GM23248 (cell line): ENCODE measurements around the gene CCDC24. TPM values are rescaled to one million over a fixed set of nuclear protein-coding genes. Genes with fewer than 3 reads are reported as not detected.

Experiments used
- DNase-seq: peaks from one replicate; pipeline ENCODE4 v3.0.0-alpha.2; 2015
- H2AFZ ChIP-seq: fragments of 200-600 bp; sonication (generic); 2 replicates; pipeline ENCODE4 v1.6.1; 2016; ENCODE audit warnings: antibody characterized with exemption
- H3F3A ChIP-seq: fragments of 200-600 bp; sonication (generic); 2 replicates; pipeline ENCODE4 v1.6.1; 2016; ENCODE audit warnings: mild to moderate bottlenecking, antibody characterized with exemption, mixed run types; ENCODE audit not compliant: insufficient read depth
- H3K27ac ChIP-seq: fragments of 200-600 bp; sonication (generic); 2 replicates; pipeline ENCODE4 v1.5.1; 2016; ENCODE audit warnings: mild to moderate bottlenecking
- H3K27me3 ChIP-seq: fragments of 200-600 bp; sonication (generic); replicated peaks from 2 replicates; pipeline ENCODE4 v1.6.1; 2016; ENCODE audit warnings: mild to moderate bottlenecking; ENCODE audit not compliant: insufficient read depth
- H3K36me3 ChIP-seq: fragments of 200-600 bp; sonication (generic); 2 replicates; pipeline ENCODE4 v1.6.1; 2016; ENCODE audit warnings: low read depth, mild to moderate bottlenecking
- H3K4me1 ChIP-seq: fragments of 200-600 bp; sonication (generic); 2 replicates; pipeline ENCODE4 v1.6.1; 2016; ENCODE audit warnings: mild to moderate bottlenecking; ENCODE audit not compliant: insufficient read depth
- H3K4me2 ChIP-seq: fragments of 200-600 bp; sonication (generic); one replicate; pipeline ENCODE4 v1.6.1; 2016; ENCODE audit warnings: mild to moderate bottlenecking; ENCODE audit not compliant: unreplicated experiment
- H3K4me3 ChIP-seq: fragments of 200-600 bp; sonication (generic); 2 replicates; pipeline ENCODE4 v1.5.1; 2016; ENCODE audit warnings: mild to moderate bottlenecking
- H3K79me2 ChIP-seq: fragments of 200-600 bp; sonication (generic); 2 replicates; pipeline ENCODE4 v1.6.1; 2016; ENCODE audit warnings: mild to moderate bottlenecking; ENCODE audit not compliant: insufficient read depth
- H3K9ac ChIP-seq: fragments of 200-600 bp; sonication (generic); 2 replicates; pipeline ENCODE4 v1.6.1; 2016; ENCODE audit warnings: mild to moderate bottlenecking
- H3K9me2 ChIP-seq: fragments of 200-600 bp; sonication (generic); 2 replicates; pipeline ENCODE4 v1.6.1; 2016; ENCODE audit warnings: mixed run types, mild to moderate bottlenecking, moderate library complexity; ENCODE audit not compliant: insufficient read depth
- H3K9me3 ChIP-seq: fragments of 200-600 bp; sonication (generic); one replicate; pipeline ENCODE4 v1.6.1; 2017; ENCODE audit warnings: low read depth
- H4K20me1 ChIP-seq: fragments of 200-600 bp; sonication (generic); 2 replicates; pipeline ENCODE4 v1.6.0; 2016; ENCODE audit not compliant: insufficient read depth
- EZH2 ChIP-seq: fragments of 200-600 bp; sonication (generic); IDR thresholded peaks from 2 replicates; pipeline ENCODE4 v1.6.1; 2018; ENCODE audit warnings: antibody characterized with exemption, mild to moderate bottlenecking; ENCODE audit not compliant: insufficient read depth, poor library complexity, severe bottlenecking
- EZH2phosphoT487 ChIP-seq: fragments of 200-600 bp; sonication (generic); IDR thresholded peaks from 2 replicates; pipeline ENCODE4 v1.6.1; 2018; ENCODE audit warnings: antibody characterized with exemption, moderate library complexity, mild to moderate bottlenecking, low read depth; ENCODE audit not compliant: insufficient read depth
- WGBS, 2 experiments: methylation state at CpG; one replicate each; pipeline ENCODE4 v1.1.6; 2015 to 2017; ENCODE audit warnings: low lambda C conversion rate in 2 of 2, low coverage in 1 of 2; ENCODE audit errors: missing lambda C conversion rate in 2 of 2; 5-methylcytosine and 5-hydroxymethylcytosine counted together
- in situ Hi-C: fragments of 300-500 bp; cut with MboI; formaldehyde crosslinking; loops from 2 replicates; pipeline ENCODE4 v1.15.0; 2020
- polyA plus RNA-seq: library from polyadenylated mRNA; unstranded; fragments of >200 nt; fragmentation: Nextera tagmentation; extraction: Ambion mirVana; gene quantifications from 2 replicates; pipeline ENCODE4 v1.2.1, GENCODE V29; 2016
- total RNA-seq: library from RNA; depleted of rRNA; stranded (reverse); fragments of >200 nt; shearing (Covaris generic); gene quantifications from 2 replicates; pipeline ENCODE4 v1.2.3, GENCODE V29; 2014

CCDC24 gene
- total and polyA plus RNA-seq, 2 experiments from 2014 or later, result 3.1 to 4.3 TPM

DNA sequence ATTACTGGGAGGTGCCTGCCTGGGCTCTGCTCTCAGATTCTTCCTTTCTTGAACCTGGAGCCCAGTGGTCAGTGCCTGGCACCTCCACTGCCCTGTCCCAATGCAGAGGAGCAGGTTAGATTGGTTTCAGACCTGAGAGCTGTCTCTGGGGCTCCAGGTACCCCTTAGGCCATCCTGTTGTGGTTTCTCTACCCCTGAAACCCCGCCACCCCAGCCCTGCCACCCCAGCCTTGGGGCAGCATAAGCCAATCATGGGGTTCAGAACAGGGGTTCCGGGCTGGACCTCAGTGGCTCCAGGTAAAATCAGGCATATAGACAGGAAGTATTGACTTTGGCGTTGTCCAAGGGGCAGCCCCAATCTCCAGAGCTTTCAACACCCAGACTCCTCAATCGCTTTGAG, 43.0 kb downstream of the CCDC24 start:
- H3K4me1 ChIP-seq, result peaks cover 17% of the 10 kb centered on the region
- WGBS, 2 experiments, result 95 to 96% methylated on average over 4 of the region's 4 CpGs
- H3K27ac ChIP-seq, result no peak overlapping the region
- H3K9me3 ChIP-seq, result no peaks in the 10 kb centered on the region
- no peak overlapping the region for H3K4me3 ChIP-seq
- no peaks in the 10 kb centered on the region for H4K20me1 ChIP-seq
- H3K36me3 ChIP-seq, result no peaks in the 10 kb centered on the region
- peaks cover 12% of the 10 kb centered on the region for H3F3A ChIP-seq
- no peak overlapping the region for H2AFZ ChIP-seq
- no peaks in the 10 kb centered on the region for H3K79me2 ChIP-seq
- no peaks in the 10 kb centered on the region for H3K27me3 ChIP-seq
- no peaks in the 10 kb centered on the region for H3K9me2 ChIP-seq
- no peak overlapping the region for H3K9ac ChIP-seq
- in situ Hi-C loops, result no loop called here
- H3K4me2 ChIP-seq, result no peak overlapping the region
- TF ChIP-seq EZH2phosphoT487 (no peak), EZH2 (no peak)
- DNase-seq, result no peak

DNA sequence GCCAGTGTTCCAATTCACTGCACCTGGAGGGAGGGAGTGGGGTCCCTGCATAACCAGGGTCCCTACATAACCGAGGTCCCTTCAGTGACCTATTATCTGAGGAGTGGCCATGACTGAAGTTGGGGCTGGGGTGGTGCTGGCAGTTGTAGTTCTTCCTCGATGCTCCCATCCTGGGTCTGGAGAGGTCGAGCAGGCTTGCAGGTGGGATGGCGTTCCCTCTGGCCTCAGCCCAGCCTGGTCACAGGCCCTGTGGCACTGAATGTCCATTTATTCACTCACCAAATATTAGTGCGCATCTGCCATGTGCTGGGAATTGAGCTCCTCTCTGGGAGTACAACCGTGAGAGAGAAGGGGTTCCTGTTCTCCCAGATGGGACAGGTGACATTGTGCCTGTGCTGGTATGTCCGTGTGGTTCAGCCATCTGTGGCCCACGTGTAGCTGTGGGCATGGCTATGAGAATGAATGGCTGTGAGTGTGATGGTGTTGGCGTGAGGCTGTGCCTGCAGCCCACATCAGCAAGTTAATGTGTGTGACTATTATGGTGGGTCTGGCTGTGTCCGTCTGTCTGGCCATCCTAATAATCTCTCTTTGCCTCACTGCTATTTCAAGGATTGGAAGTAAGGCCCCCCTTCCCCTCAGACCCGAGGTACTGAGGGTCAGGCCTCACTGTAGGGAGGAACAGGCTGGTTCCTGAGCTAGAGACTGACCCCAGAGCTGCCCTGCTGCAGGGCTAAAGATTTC, 43.7 kb downstream of the CCDC24 start:
- Histone ChIP-seq H2AFZ (0 out of 2 replicates have a peak overlapping the region, but pooled peaks have one; percentile 23), H3K9me2 (no peaks in the 10 kb centered on the region), H3F3A (peaks cover 19% of the 10 kb centered on the region), H3K36me3 (no peaks in the 10 kb centered on the region), H3K27ac (no peak overlapping the region), H3K27me3 (no peaks in the 10 kb centered on the region), H3K4me1 (peaks cover 23% of the 10 kb centered on the region), H4K20me1 (no peaks in the 10 kb centered on the region), H3K4me3 (no peak overlapping the region), H3K9me3 (no peaks in the 10 kb centered on the region), H3K4me2 (no peak overlapping the region), H3K9ac (no peak overlapping the region), H3K79me2 (no peaks in the 10 kb centered on the region)
- WGBS, 2 experiments, result 71 to 72% methylated on average over 11 of the region's 11 CpGs
- in situ Hi-C loops, result no loop called here
- no peak for DNase-seq
- TF ChIP-seq EZH2phosphoT487 (no peak), EZH2 (no peak)

DNA sequence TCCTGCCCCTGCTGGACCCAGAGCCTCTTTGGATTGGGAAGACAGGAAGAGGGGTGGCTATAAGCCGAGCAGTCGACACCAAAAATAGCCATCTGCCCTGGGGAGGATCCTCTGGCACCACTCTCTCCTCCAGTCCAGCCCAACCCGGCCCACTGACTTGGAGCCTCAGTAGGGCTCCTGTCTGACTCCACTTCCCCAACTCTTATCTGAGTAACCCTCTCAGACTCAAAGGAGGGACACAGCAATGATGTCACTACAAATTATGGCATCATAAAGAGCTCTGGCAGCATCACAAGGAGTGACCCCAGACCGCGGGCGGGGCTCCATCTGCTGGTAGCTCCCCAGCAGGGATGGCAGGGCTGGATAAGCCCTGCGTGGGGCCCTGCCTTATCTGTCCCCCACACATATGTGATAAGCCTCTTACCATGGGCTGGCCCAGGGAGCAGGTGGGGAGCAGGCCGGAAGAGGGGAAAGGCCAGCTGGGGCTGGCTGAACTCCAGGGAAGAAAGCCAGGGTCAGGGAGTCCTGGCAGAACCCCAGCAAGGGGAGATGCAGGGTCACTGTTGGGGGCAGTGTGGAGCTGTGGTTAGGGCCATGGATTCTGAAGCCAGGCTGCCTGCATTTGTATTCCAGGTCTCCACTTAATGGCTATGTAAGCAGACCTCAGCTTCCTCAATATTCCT, 44.5 kb downstream of the CCDC24 start:
- H3K9me3 ChIP-seq, result no peaks in the 10 kb centered on the region
- no peak overlapping the region for H3K9ac ChIP-seq
- H3K79me2 ChIP-seq, result no peaks in the 10 kb centered on the region
- peaks cover 29% of the 10 kb centered on the region for H3K4me1 ChIP-seq
- H2AFZ ChIP-seq, result 0 out of 2 replicates have a peak overlapping the region, but pooled peaks have one; percentile 23
- H3K36me3 ChIP-seq, result no peaks in the 10 kb centered on the region
- H3K4me3 ChIP-seq, result no peak overlapping the region
- no peak overlapping the region for H3K4me2 ChIP-seq
- in situ Hi-C loops, result no loop called here
- H4K20me1 ChIP-seq, result no peaks in the 10 kb centered on the region
- WGBS, 2 experiments, result 58 to 60% methylated on average over 8 of the region's 8 CpGs
- TF ChIP-seq EZH2phosphoT487 (no peak), EZH2 (no peak)
- peaks cover 25% of the 10 kb centered on the region for H3F3A ChIP-seq
- DNase-seq, result peak; percentile 28
- H3K9me2 ChIP-seq, result no peaks in the 10 kb centered on the region
- no peaks in the 10 kb centered on the region for H3K27me3 ChIP-seq
- H3K27ac ChIP-seq, result no peak overlapping the region

DNA sequence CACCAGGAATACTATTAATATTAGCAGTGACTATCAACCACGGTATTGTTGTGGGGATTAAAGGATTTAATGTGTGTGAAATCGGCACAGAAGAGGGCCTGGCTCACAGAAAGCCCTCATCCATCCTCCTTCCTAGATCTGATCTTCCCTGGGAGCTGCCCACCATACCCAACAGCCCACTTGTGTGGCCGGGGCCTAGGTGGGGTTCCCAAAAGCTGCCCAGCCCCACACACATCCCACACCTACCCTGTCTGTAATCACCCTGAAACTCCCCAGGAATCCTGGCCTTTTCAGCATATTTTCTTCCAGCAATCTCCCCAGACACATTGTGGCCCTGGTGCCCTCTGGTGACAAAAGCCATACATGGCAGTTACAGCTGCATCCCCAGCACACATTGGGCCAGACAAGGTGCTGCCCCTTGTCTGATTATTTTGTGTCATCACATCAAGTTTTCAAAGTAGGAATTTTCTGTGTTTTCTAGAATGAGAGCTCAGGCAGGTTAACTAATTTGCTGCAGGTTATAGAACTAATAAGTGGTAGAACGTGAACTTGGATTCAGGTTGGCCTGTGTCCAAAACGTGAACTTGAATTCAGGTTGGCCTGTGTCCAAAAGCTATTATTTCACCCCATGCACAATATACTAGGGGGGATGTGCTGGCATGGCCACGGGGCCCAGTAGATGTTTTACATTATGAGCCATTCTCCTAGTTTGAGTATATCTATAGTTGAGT, 45.2 kb downstream of the CCDC24 start:
- in situ Hi-C loops, result no loop called here
- Histone ChIP-seq H3K4me3 (no peak overlapping the region), H3K9ac (no peak overlapping the region), H3K4me2 (no peak overlapping the region), H3K79me2 (no peaks in the 10 kb centered on the region), H3F3A (peaks cover 30% of the 10 kb centered on the region), H3K27ac (no peak overlapping the region), H3K27me3 (no peaks in the 10 kb centered on the region), H2AFZ (no peak overlapping the region), H3K9me2 (no peaks in the 10 kb centered on the region), H3K9me3 (no peaks in the 10 kb centered on the region), H4K20me1 (no peaks in the 10 kb centered on the region), H3K36me3 (no peaks in the 10 kb centered on the region), H3K4me1 (peaks cover 34% of the 10 kb centered on the region)
- peak; percentile 83 for DNase-seq
- WGBS, 2 experiments, result 4 to 6% methylated on average over 6 of the region's 6 CpGs
- TF ChIP-seq EZH2phosphoT487, result no peak
- no peak for TF ChIP-seq EZH2
